ENCODE measurements around the gene TPPP2. TPM values are rescaled to one million over a fixed set of nuclear protein-coding genes. Genes with fewer than 3 reads are reported as not detected.

Gene TPPP2
- total and polyA plus RNA-seq, 12 donors: 0.22 to 1.1 (median 0.62) TPM; not detected in 6

DNA sequence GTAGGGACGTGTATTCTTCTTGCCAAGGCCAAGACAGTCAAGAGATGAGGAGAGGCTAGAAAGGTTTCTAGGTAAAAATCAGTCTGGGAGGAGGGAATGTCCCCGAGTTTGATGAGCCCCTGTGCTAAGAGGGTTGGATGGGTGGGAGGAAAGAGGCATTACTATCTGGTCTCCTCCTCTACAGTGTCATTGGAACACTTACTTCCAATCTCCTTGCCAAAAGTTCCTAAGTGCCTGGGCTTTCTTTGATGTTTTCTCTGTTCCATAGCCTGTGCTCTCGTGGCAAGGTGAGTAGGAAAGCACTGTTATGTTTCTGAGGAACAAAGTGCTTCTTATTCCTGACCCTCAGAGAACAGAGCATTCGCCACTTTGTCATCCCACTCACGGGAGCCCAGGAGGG, 4.7 kb downstream of the TPPP2 start, which contains the start of gene RNASE13:
TSS of gene RNASE13 (minus strand) at position 101 of the 400 bp plus-strand sequence. CDS start 519 bp downstream, outside the sequence.
- WGBS, 4 donors: 74 to 83% (median 77%) methylated on average over 5 of the region's 5 CpGs
- intact Hi-C loops (cut with DNase I): no loop called here
- Histone ChIP-seq H3K27me3 (no peaks in the 10 kb centered on the region), H3K9me3 (replicated peaks in 1 of 3) (no peaks in the 10 kb centered on the region), H3K4me3 (no peak within 1 kb of the TSS), H3K4me1 (replicated peaks in 1 of 2) (peaks cover 15 to 23% of the 10 kb centered on the region in 2 donors), H3K36me3 (replicated peaks in 1 of 2) (no peaks in the 10 kb centered on the region), H3K27ac (no peak within 1 kb of the TSS)
- no peak for DNase-seq
- TF ChIP-seq, protein P1, sequence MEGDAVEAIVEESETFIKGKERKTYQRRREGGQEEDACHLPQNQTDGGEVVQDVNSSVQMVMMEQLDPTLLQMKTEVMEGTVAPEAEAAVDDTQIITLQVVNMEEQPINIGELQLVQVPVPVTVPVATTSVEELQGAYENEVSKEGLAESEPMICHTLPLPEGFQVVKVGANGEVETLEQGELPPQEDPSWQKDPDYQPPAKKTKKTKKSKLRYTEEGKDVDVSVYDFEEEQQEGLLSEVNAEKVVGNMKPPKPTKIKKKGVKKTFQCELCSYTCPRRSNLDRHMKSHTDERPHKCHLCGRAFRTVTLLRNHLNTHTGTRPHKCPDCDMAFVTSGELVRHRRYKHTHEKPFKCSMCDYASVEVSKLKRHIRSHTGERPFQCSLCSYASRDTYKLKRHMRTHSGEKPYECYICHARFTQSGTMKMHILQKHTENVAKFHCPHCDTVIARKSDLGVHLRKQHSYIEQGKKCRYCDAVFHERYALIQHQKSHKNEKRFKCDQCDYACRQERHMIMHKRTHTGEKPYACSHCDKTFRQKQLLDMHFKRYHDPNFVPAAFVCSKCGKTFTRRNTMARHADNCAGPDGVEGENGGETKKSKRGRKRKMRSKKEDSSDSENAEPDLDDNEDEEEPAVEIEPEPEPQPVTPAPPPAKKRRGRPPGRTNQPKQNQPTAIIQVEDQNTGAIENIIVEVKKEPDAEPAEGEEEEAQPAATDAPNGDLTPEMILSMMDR (IDR thresholded peaks at IDR 0.05): no peak
- TF ChIP-seq POLR2A (IDR thresholded peaks at IDR 0.05): no peak

DNA sequence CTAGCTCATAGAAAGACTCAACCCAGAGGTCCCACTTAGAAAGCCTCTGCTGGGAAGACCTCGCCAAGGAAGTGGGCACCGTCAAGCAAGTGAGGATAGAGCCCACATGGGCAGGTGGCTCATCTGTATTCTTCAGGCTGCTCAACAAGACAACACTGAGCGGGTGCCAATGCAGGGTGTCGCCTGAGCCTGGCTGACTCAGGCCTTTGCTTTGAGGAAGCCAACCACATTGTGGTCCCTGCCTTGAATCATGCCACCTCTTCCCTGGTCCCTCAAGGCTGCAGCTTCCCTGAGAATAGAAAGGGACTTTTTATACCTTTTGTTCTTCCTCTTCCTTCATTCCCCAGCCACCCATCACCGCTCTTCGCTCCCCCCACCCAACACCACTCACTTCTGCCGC, 6.7 kb downstream of the TPPP2 start:
- peaks cover 17 to 36% of the 10 kb centered on the region in 2 donors for H3K4me1 ChIP-seq (replicated peaks in 1 of 2)
- peak overlapping the region in 1 of 5 donors; percentile 26 for H3K27ac ChIP-seq
- no peaks in the 10 kb centered on the region for H3K36me3 ChIP-seq (replicated peaks in 1 of 2)
- TF ChIP-seq, protein P1 (IDR thresholded peaks at IDR 0.05): no peak
- TF ChIP-seq POLR2A (IDR thresholded peaks at IDR 0.05): no peak
- no peaks in the 10 kb centered on the region for H3K27me3 ChIP-seq
- intact Hi-C loops (cut with DNase I): no loop called here
- H3K4me3 ChIP-seq: no peak overlapping the region
- no peaks in the 10 kb centered on the region for H3K9me3 ChIP-seq (replicated peaks in 1 of 3)
- no peak for DNase-seq
- 83 to 93% (median 88%) methylated on average over 7 of the region's 7 CpGs for WGBS, 4 donors

DNA sequence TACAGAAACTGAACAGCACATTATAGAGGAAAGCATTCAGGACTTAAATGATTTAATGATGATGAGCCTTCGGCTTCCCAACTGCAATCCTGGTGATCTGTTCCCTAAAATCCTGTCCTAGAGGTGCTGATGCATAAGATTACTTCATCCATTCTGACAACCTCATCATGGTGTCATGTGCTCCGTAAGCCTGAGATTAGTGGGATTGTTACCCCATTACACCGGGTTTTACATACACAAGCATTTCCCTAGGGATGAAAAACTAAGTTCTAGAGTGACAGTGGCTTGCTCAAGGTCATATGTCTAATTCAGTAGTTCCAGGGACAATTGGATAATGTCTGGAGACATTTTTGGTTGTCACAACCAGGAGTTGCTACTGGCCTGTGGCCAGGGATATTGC, 7.1 kb downstream of the TPPP2 start:
- Histone ChIP-seq H3K9me3 (replicated peaks in 1 of 3) (no peaks in the 10 kb centered on the region), H3K4me3 (no peak overlapping the region), H3K4me1 (replicated peaks in 1 of 2) (peaks cover 17 to 40% of the 10 kb centered on the region in 2 donors), H3K36me3 (replicated peaks in 1 of 2) (no peaks in the 10 kb centered on the region), H3K27ac (peak overlapping the region in 1 of 5 donors; percentile 26), H3K27me3 (no peaks in the 10 kb centered on the region)
- TF ChIP-seq, protein P1 (IDR thresholded peaks at IDR 0.05): no peak
- TF ChIP-seq POLR2A (IDR thresholded peaks at IDR 0.05): no peak
- WGBS, 4 donors: 72 to 90% (median 85%) methylated on average over 3 of the region's 3 CpGs
- DNase-seq: no peak
- intact Hi-C loops (cut with DNase I): no loop called here

DNA sequence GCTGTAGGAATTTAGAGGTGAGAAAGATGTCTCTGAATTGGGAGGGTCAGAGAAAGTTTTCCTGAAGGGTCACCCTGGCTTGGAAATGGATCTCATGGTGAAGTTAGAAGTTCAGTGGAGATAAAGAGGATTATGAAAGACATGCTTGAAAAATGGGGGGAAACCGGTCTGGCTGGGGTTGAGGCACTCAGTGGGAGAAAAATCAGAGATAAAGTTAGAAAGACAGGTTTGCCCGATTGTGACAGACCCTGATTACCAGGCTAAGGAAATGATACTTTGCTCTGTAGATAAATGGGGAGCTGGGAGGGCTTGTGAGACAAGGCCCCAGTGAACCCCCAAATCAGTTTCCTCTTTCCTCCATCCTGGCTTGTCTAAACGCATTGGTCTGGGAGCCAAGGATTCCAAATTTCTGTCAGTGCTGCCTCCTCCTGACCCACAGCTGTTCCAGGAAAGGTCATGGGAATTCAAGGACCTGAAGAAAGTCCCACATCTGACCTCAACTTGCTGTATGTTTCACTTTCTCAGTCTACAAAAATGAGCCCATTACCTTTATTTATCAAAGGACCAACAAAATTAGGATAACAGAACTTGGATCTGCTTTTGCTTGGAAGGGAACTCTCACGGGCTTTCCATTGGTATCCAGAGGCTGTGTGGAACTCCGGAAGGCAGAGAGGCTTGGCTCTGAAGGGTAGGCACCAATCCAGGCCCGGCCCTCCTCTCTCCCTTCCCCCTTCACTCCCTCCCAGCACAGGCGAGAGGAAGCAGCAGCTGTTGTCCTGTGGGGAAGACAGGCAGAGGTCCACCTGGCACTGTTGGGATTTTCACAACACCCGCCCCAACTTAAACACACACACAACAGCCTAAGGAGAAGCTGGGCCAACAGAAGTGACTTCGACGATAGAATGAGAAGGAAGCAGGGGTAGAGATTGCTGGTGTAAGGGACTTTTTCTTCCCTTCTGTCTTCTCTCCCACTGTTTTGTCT, 8.7 kb downstream of the TPPP2 start:
- peaks cover 28 to 54% of the 10 kb centered on the region in 2 donors for H3K4me1 ChIP-seq (replicated peaks in 1 of 2)
- H3K4me3 ChIP-seq: no peak overlapping the region
- DNase-seq: peak; percentile 73 to 92 (median 87)
- H3K36me3 ChIP-seq (replicated peaks in 1 of 2): no peaks in the 10 kb centered on the region
- peak in 1 of 2 donors; percentile 62 for TF ChIP-seq POLR2A (IDR thresholded peaks at IDR 0.05)
- TF ChIP-seq, protein P1 (IDR thresholded peaks at IDR 0.05): no peak
- 16 to 21% (median 19%) methylated on average over 9 to 10 of the region's 10 CpGs for WGBS, 4 donors
- intact Hi-C loops (cut with DNase I): no loop called here
- peak overlapping the region; percentile 42 to 86 (median 76) for H3K27ac ChIP-seq
- no peaks in the 10 kb centered on the region for H3K9me3 ChIP-seq (replicated peaks in 1 of 3)
- H3K27me3 ChIP-seq: no peaks in the 10 kb centered on the region

Data from adrenal gland (tissue), 12 donors.